ENCODE measurements around the gene ARFGAP1. TPM values are rescaled to one million over a fixed set of nuclear protein-coding genes. Genes with fewer than 3 reads are reported as not detected.

Gene ARFGAP1
- total and polyA plus RNA-seq, 2 of the 4 experiments (the other 2 are of a cell fraction) = 59.1 to 194 TPM

GRCh38 chr20:63293871-63294535 lies 21.4 kb downstream of the ARFGAP1 start:
- Histone ChIP-seq H3K4me2 (ENCODE audit: low read depth, low read length) (no peak overlapping the region), H2BK120ac (ENCODE audit: low read depth, low read length) (no peak overlapping the region), H3K4ac (ENCODE audit: low read depth, low read length) (no peak overlapping the region), H3K27me3 (ENCODE audit: control insufficient read depth, insufficient read depth, low read length) (peaks cover 36% of the 10 kb centered on the region), H3K14ac (replicated peaks; ENCODE audit: low read depth, low read length) (no peak overlapping the region), H3K9me1 (ENCODE audit: insufficient read depth, low read length) (no peaks in the 10 kb centered on the region), H3K9ac (ENCODE audit: low read depth, low read length) (no peak overlapping the region), H3K56ac (ENCODE audit: extremely low read depth, insufficient read depth, low read length) (no peak overlapping the region), H3K36me3 (ENCODE audit: control insufficient read depth, insufficient read depth, low read length) (peaks cover 8% of the 10 kb centered on the region; the same call in 1 of the 2 replicates), H2AK9ac (replicated peaks; ENCODE audit: low read depth, low read length, poor library complexity) (no peak overlapping the region), H2BK5ac (ENCODE audit: low read depth, low read length, poor library complexity, severe bottlenecking) (no peak overlapping the region), H4K5ac (ENCODE audit: low read depth, low read length) (no peak overlapping the region), H2BK15ac (ENCODE audit: low read depth, low read length) (no peak overlapping the region), H3K27ac (ENCODE audit: insufficient read depth, low read length) (no peak overlapping the region), H4K8ac (ENCODE audit: low read depth in 2 of 2, low read length in 2 of 2) (no peak overlapping the region), H3K4me3 (ENCODE audit: insufficient read depth, low read depth, low read length) (no peak overlapping the region), H3K4me1 (ENCODE audit: control insufficient read depth, insufficient read depth, low read length) (no peaks in the 10 kb centered on the region), H2AK5ac (ENCODE audit: low read depth, low read length) (no peak overlapping the region), H4K20me1 (ENCODE audit: insufficient read depth, low read length) (peaks cover 37% of the 10 kb centered on the region), H3K18ac (ENCODE audit: low read depth, low read length) (no peak overlapping the region), H3K9me3 (ENCODE audit: control insufficient read depth, insufficient read depth, low read length) (peaks cover 1% of the 10 kb centered on the region; the same call in 1 of the 2 replicates), H3K23ac (ENCODE audit: low read depth, low read length) (no peak overlapping the region), H2BK20ac (ENCODE audit: low read depth, low read length) (no peak overlapping the region), H4K91ac (ENCODE audit: insufficient read depth, low read depth, low read length) (no peak overlapping the region), H3K79me1 (ENCODE audit: low read depth in 1 of 2, low read length in 2 of 2) (0 out of 4 replicates have a peak, but pooled peaks cover 0 to 5% of the 10 kb centered on the region in 2 experiments), H2AFZ (replicated peaks; ENCODE audit: low read length, poor library complexity) (no peak overlapping the region)
- WGBS, 2 experiments (ENCODE audit: extremely low coverage in 2 of 2, insufficient read length in 1 of 2) = no CpG with 5 or more reads among the region's 22 CpGs
- no TSS peak for BruUV-seq (replicated peaks)
- POLR2A ChIA-PET (ENCODE audit: unreplicated experiment) = no interaction called here
- DNase-seq (no peak), ATAC-seq (ENCODE audit: low read depth) (no peak)
- intact Hi-C loops (cut with micrococcal nuclease) = no loop called here
- dilution Hi-C loops (cut with HindIII; ENCODE audit: low sequenced_read_pairs, unreplicated experiment) = no loop called here
- TF ChIP-seq SMC3 (IDR thresholded peaks at IDR 0.05; ENCODE audit: low read depth, low read length) = no peak
- CTCF ChIA-PET = no interaction called here
- in situ Hi-C loops (cut with MboI; ENCODE audit: low sequenced_read_pairs) = no loop called here
